ENCODE data around the gene EFR3B.

Gene EFR3B

DNA sequence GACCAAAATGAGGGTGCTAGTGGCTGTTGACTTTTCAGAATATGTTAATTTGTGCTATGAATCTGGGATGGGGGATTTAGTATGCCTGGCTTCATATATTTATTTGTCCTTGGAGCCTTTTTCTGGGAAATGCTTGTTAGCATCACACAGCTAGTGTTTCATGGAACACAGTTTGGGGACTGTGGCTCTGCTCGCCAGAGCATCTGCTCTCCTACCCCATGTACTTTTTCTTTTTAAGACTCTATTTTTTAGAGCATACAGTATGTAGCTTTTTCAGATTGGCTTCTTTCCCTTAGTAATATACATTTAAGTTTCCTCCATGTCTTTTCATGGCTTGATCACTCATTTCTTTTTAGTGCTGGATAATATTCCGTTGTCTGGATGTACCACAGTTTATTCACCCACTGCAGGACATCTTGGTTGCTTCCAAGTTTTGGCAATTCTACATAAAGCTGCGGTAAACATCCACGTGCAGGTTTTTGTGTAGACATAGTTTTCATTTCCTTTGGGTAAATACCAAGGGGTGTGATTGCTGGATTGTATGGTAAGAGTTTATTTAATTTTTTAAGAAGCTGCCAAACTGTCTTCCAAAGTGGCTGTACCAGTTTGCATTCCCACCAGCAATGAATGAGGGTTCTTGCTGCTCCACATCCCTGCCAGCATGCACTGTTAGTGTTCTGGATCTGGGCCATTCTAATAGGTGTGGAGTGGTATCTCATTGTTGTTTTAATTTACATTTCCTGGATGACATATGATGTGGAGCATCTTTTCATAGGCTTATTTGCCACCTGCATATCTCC lies 44.1 kb downstream of the EFR3B start:
- TF ChIP-seq, protein P1, sequence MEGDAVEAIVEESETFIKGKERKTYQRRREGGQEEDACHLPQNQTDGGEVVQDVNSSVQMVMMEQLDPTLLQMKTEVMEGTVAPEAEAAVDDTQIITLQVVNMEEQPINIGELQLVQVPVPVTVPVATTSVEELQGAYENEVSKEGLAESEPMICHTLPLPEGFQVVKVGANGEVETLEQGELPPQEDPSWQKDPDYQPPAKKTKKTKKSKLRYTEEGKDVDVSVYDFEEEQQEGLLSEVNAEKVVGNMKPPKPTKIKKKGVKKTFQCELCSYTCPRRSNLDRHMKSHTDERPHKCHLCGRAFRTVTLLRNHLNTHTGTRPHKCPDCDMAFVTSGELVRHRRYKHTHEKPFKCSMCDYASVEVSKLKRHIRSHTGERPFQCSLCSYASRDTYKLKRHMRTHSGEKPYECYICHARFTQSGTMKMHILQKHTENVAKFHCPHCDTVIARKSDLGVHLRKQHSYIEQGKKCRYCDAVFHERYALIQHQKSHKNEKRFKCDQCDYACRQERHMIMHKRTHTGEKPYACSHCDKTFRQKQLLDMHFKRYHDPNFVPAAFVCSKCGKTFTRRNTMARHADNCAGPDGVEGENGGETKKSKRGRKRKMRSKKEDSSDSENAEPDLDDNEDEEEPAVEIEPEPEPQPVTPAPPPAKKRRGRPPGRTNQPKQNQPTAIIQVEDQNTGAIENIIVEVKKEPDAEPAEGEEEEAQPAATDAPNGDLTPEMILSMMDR (IDR thresholded peaks at IDR 0.05; ENCODE audit: low read depth, low read length): no peak
- H3K27me3 ChIP-seq: no peaks in the 10 kb centered on the region
- H3K4me3 ChIP-seq (ENCODE audit: low read depth, low read length): no peak overlapping the region
- DNase-seq: no peak
- H3K36me3 ChIP-seq: no peaks in the 10 kb centered on the region
- H3K4me1 ChIP-seq: no peaks in the 10 kb centered on the region
- no peaks in the 10 kb centered on the region for H3K9me3 ChIP-seq

DNA sequence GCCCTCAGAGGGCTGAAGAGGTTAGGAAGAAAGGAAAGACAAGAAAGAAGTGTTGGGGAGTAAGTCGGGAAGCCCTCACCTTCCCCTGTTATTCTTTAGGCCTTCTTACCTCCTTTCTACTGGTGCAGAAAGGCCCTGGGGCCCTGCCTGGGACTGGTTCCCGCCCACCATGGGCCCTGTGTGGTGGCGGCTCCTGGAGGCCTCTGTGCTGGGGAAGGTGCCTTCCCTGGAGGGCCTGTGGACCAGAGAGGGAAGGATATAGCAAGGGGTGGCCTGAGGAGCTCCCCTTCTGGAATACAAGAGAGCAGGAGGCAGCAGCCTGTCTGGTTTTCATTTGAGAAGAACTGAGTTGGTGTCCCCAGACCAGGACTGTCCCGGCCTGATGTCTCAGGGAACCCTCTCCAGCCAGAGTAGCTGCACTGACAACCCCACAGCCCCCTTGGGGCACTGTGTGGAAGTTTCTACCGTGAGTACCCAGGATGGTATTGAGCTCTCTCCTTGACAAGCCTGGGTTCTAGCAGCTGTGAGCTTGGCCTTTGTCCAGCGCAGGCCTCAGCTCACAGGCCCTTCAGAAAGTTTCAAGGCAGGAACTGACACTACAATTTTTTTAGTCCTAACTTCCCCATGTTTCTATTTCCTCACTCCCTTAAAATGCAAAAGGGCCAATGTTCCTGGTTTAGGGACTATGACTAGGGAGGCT lies 47.1 kb downstream of the EFR3B start:
- Histone ChIP-seq H3K9me3 (no peaks in the 10 kb centered on the region), H3K4me1 (no peaks in the 10 kb centered on the region), H3K4me3 (ENCODE audit: low read depth, low read length) (no peak overlapping the region), H3K36me3 (no peaks in the 10 kb centered on the region), H3K27me3 (no peaks in the 10 kb centered on the region)
- TF ChIP-seq, protein P1 (IDR thresholded peaks at IDR 0.05; ENCODE audit: low read depth, low read length): no peak
- no peak for DNase-seq

DNA sequence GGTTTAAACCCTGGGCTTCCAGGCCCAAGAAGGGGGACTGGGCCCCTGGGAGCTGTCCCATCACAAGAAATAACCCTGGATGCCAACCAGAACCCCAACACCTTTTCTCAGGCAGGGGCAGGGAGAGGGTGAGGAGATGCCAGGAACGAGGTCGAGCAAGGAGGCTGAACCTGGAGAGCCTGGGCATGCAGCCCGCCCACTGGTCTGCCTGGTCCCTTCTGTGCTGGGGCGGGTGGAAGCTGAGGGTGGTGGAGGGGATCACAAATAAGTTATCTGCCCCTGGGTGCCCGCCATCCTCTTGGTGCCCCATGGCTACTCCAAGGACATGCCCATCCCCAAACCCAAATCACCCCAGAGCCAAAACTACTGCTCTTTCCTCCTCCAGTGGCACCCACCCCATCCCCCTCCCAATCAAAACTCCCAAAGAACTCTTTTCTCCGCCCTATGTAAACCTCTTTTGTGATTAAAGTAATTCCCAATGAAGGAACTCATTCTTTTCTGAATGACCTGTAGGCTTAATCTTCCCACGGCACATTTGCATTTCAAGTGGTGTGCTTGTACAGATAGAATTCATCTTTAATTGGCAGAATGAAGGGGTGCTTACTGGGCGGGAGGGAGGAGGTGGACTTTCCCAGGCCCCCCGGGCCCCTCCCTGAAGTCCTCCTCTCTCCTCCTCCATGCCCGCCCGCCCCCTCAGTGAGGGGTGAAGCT lies 47.9 kb downstream of the EFR3B start:
- H3K36me3 ChIP-seq: no peaks in the 10 kb centered on the region
- no peaks in the 10 kb centered on the region for H3K27me3 ChIP-seq
- TF ChIP-seq, protein P1 (IDR thresholded peaks at IDR 0.05; ENCODE audit: low read depth, low read length): no peak
- no peaks in the 10 kb centered on the region for H3K4me1 ChIP-seq
- no peak for DNase-seq
- no peak overlapping the region for H3K4me3 ChIP-seq (ENCODE audit: low read depth, low read length)
- no peaks in the 10 kb centered on the region for H3K9me3 ChIP-seq

DNA sequence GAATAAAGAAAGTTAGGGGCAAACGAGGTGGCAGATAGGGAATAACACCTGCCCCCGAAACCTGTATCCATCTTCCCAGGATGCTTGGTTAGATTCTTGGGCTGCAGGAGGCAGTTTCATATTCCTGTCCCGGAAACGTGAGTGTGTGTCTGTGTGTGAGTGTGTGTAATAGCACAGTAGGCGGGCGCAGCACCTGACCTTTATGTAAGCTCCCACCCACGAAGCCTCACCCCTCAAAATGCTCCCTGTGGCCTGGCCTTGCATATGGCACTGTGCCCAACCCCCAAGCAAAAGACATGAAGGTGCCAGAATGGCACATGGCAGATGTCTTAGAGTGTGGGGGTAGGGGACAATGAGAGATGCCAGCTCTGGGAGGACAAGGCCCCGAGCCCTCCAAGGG lies 48.9 kb downstream of the EFR3B start:
- no peak overlapping the region for H3K4me3 ChIP-seq (ENCODE audit: low read depth, low read length)

DNA sequence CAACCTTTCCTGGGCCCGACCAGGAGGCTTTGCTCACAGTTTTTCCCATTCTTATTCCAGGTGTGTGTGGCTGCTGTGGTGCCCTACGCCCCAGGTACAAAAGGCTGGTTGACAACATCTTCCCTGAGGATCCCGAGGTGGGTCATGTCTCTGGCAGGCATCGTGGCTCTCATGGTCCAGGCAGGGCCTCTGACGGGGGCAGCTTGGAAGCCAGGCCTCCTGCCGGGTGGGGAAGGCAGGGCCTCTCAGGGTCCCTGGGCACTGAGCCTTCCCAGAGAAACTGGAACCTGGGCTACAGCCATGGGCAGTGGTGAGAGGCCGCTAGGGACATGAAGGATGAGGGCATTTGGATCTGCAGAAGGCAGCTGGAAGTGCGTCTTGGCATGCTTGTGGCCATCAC lies 49.4 kb downstream of the EFR3B start:
- TF ChIP-seq, protein P1 (IDR thresholded peaks at IDR 0.05; ENCODE audit: low read depth, low read length): no peak
- H3K9me3 ChIP-seq: no peaks in the 10 kb centered on the region
- no peaks in the 10 kb centered on the region for H3K27me3 ChIP-seq
- H3K4me1 ChIP-seq: no peaks in the 10 kb centered on the region
- no peaks in the 10 kb centered on the region for H3K36me3 ChIP-seq
- DNase-seq: no peak
- no peak overlapping the region for H3K4me3 ChIP-seq (ENCODE audit: low read depth, low read length)

More for the DNA sequence above, 48.9 kb downstream of the EFR3B start:
- no peaks in the 10 kb centered on the region for H3K36me3 ChIP-seq
- TF ChIP-seq, protein P1 (IDR thresholded peaks at IDR 0.05; ENCODE audit: low read depth, low read length): no peak
- H3K4me1 ChIP-seq: no peaks in the 10 kb centered on the region
- H3K9me3 ChIP-seq: no peaks in the 10 kb centered on the region
- DNase-seq: no peak
- no peaks in the 10 kb centered on the region for H3K27me3 ChIP-seq
